KG1 (cell line): Measurements from ENCODE around the gene CYBRD1.
A peak's percentile ranks its signal among the peaks of the same experiment; 100 is the strongest.

Source experiments
- DNase-seq: peaks from one replicate; lab custom pipeline; 2025; lab: John Stamatoyannopoulos, UW

CYBRD1 gene

DNA sequence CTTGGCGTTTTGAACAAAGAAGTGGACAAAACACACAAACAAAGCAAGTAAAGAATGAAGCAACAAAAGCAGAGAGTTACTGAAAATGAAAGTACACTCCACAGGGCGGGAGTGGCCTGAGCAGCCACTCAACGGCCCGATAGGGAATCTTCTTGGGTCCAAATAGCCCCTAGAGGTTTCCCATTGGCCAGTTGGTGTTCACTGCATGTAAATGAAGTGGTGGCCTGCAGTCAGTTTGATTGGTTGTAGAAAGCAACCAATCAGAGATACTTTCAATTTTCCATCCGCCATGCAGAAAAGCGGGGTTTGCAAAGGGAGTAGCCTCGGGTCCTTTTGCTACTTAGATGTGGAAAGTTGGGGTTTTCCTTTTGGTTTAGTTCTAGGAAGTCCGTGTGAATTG is 31.6 kb downstream of the CYBRD1 start:
- no peak for DNase-seq

DNA sequence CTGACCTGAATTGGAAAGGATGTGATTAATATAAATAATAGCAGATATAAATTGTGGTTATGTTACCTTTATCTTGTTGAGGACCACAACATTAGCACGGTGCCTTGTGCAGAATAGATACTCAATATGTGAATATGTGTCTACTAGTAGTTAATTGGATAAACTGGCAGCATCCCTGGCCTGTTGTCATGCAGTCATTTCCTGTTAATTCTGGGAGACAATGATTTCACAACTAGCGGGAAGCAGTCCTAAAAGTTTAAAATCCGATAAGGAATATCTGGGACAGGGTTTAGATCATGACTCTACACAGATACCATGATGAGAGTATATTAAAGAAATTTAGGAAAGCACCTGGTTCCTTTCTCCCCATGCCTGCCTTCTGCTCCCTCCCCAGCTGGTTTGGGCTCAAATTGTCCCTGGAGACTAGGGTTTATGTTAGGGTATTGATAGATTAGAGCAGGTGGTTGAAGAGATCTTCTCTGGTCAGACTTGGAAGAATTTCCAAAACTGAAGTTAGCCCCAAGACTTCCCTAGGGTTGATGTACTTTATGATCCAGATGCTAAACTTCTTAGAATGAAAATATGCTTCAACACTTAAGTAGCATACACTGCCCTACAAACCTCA is 32.8 kb downstream of the CYBRD1 start:
- no peak for DNase-seq

DNA sequence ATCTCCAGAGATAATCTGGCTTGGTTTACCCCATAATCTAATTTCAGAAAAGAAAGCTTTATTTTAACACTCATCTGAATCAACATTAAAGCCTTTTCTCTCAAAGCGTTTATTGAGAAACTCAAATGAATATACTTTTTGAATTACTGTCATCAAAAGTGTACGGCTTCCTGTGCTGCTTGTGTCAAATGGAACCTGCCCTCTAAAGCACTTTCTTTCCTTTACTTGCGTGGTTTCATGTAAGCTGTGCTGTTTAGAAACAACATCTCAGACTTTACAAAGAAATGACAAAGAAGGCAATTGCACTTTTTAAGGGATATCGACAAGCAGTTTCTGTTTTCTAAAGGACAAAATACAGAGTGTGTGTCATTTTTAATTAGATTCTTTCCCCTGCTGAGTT is 35.1 kb downstream of the CYBRD1 start:
- DNase-seq: no peak

- DNase-seq: no peak
Observed at GRCh38 chr2:171563301-171563700, 41.0 kb downstream of the CYBRD1 start.

DNA sequence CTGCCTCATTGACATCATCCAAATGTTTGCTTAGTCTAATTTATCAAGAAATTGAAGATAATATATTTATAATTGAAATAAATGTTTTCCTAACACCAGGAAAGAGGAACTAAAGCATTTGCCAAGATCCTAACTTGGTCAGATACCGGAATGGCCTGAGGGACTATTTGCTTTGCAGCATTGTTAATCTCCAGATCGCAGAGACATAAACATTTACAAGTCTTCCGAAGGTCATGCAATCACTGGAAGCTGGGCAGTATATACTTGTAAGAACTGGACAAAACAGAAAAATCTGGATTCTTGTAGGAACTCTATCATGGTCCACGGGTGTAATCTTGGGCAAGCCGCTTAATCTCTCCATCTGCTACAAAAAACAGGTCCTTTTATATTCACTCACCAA is 42.2 kb downstream of the CYBRD1 start:
- DNase-seq: no peak

DNA sequence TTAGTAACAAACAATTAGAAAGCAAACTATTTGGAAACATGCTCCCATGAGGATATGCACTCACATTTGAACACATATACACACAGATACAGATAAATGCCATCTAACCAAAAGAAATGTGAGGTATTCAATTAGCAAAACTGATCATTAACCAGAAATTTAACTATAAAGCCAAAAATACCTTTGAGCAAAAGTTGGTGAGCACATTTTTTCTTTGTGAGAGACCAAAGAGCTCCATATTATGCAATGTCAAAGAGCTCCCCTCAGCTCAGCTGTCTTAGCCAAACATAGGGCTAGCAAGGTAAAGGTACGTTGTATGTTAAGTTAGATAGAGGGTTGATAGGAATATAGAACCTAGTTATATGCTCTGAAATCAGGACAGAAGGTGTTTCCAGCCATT is 43.8 kb downstream of the CYBRD1 start:
- no peak for DNase-seq

GRCh38 chr2:171566753-171567152 is 44.5 kb downstream of the CYBRD1 start:
- no peak for DNase-seq

- DNase-seq: no peak
Observed at GRCh38 chr2:171568089-171568488, 45.8 kb downstream of the CYBRD1 start.

GRCh38 chr2:171571721-171572120 is 49.4 kb downstream of the CYBRD1 start:
- no peak for DNase-seq

GRCh38 chr2:171574149-171574795 is 52.0 kb downstream of the CYBRD1 start:
- no peak for DNase-seq

DNA sequence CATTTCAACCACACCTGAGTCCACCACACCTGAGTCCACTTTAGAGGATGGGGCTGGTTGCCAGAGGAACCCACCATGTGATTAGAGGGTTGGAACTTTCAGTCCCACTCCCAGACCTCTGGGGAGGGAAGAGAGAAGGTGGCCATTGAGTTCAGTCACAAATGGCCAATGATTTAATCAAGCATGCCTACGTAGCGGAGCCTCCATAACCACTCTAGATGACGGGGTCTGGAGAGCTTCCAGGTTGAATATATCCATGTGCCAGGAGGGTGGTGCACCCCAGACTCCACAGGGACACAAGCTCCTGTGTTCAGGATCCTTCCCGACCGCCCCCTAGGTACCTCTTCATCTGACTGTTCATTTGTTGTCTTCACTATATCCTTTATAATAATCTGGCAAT is 53.3 kb downstream of the CYBRD1 start:
- no peak for DNase-seq

DNA sequence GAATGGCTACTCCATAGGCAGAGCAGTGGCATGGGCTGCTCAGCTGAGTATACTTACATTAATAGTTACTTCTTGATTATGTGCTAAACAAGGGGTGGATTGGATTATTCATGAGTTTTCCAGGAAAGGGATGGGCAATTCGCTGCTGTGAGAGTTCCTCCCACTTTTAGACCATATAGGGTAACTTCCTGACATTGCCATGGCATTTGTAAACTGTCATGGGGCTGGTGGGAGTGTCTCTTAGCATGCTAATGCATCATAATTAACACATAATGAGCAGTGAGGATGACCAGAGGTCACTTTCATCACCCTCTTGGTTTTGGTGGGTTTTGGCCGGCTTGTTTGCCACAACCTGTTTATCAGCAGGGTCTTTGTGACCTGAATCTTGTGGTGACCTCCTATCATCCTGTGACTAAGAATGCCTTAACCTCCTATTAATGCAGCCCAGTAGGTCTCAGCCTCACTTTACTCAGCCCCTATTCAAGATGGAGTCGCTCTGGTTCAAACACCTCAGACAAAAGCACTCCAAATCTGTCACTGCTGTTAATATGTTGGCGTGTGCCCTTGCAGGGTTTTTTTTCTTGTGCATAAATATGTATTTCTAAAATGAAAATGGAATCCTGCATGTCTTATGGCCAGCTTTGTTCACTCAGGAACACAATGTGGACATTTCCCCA is 56.0 kb downstream of the CYBRD1 start:
- DNase-seq: no peak

DNA sequence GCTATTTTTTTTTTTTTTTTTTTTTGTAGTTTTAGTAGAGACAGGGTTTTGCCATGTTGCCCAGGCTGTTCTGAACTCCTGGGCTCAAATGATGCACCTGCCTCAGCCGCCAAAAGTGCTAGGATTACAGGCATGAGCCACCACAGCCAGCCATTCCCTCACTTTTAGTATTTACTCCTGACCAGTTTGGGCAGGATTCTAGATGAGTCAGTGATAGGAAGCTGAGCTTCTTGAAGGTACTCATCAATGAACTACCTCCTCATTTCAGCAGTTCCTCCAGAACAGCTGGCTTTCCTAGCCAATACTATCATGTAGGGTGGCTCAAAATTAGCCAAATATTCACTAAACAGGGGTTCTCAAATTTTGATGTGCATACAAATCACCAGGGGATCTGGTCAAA is 57.2 kb downstream of the CYBRD1 start:
- DNase-seq: no peak

DNA sequence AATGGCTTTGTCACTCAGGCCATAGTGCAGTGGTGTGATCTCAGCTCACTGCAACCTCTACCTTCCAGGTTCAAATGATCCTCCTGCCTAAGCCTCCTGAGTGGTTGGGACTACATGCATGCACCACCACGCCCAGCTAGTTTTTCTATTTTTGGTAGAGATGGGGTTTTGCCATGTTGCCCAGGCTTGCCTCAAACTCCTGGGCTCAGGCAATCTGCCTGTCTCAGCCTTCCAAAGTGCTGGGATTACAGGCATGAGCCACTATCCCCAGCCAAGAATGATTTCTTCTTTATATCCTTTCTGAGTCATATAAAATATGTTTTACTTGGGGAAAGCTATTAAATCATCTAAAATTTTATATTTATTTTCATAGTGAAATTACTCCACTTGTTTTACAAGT is 61.3 kb downstream of the CYBRD1 start:
- DNase-seq: no peak

DNA sequence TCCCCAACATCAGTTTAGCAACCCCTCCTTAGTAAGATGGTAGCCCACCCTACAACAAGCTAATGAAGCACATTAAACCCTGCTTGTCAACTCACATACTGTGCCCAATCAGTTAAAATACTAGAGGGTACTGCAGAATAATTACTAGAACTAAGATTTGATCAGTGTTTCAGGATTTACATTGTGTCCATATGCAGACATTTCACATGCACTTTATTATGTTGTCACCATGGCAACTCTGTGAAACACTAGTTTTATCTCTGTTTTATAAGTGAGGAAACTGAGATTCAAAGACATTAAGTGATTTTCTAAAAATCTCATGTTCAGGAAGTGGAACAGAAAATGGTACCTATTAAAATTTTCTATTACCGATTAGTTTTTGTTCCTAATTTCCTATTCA is 61.7 kb downstream of the CYBRD1 start:
- no peak for DNase-seq

DNA sequence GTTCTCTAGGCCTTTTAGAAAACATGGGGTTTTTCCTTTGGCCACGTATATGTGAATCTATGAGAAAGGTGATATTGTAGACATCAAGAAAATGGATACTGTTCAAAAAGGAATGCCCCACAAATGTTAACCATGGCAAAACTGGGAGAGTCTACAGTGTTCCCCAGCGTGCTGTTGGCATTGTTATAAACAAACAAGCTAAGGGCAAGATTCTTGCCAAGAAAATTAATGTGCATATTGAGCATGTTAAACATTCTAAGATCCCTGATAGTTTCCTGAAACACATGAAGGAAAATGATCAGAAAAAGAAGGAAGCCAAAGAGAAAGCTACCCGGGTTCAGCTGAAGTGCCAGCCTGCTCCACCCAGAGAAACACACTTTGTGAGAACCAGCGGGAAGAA is 64.9 kb downstream of the CYBRD1 start:
- no peak for DNase-seq

DNA sequence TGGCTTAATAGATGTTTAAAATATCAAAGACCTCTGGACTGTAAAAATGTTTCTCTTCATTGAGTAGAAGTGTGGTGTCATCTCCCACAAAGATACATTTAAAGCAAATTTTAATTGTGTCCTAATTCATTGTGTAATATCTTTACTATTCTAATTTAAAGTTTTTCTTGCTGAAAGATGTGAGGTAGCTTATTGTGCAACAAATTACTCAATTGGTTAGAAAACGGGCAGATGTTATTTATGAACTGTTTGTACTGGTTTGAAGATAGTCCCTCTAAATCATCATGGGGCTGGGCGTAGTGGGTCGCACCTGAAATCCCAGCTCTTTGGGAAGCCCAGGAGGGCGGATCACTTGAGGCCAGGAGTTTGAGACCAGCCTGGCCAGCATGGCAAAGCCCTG is 65.3 kb downstream of the CYBRD1 start:
- DNase-seq: no peak

DNA sequence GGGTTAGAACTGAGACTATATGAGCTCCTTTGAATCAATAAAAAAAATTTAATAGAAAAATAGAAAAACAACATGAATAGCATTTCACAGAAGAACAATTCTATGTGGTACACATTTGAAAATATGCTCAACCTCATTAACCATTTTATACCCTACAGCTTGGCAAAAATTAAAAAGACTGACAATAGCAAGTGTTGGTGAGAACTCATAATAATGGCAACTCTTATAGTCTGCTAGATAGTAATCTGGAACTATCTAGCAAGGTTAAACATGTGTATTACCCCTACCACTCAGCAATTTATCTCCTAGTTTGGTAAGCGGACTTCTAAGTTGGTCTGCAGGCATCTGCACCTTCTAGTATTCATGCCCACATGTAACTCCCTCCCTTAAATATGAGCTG is 67.8 kb downstream of the CYBRD1 start:
- no peak for DNase-seq

- DNase-seq: no peak
Observed at GRCh38 chr2:171592036-171592555, 69.8 kb downstream of the CYBRD1 start.

GRCh38 chr2:171595456-171595855 is 73.2 kb downstream of the CYBRD1 start:
- DNase-seq: no peak

- no peak for DNase-seq
Observed at GRCh38 chr2:171595896-171596295, 73.6 kb downstream of the CYBRD1 start.

DNA sequence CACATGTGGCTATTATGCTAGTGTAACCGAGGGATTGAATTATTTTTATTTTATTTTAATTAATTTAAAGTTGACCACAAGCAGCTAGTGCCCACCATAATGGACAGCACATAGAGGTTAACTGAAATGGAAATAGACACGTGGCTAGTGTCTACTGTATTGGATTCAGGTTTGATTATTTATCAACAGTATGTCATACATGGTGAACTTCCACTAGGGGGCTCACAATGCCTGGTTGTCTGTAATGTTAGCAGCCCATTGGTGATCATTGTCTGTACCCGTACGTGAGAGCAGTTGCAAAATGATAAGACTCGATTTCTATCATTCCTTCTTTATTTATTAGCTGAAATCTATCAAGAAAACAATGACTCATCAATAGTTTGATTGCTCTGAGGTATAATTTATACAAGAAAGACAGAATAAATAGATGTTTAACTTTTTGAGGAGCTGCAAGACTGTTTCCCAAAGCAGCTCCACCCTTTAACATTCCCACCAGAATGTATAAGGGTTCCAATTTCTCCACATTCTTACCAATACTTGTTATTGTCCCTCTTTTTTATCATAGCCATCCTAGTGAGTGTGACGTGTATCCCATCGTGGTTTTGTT is 76.5 kb downstream of the CYBRD1 start:
- DNase-seq: peak; percentile 50

DNA sequence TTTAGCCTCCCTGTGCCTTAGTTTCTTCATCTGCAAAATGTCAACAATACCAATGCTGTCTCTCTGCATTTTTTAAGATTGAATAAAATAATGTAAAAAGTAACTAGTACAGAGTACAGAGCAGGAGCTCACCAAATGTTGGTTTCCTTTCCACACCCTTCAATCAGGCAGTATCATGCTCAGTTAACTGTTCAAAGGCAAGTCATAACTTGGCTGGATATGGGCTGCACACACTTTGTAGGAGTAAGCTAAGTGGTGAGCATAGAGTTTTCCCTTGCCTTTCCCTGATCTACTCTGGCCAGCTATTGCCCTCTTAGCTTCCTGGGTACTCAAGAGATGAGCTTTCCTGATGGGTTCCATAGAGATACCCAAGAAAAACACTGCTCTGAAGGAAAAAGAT is 77.9 kb downstream of the CYBRD1 start:
- DNase-seq: no peak
